NCI-H82 treated with DMSO at 0.1 percent for 48 hours (cell line): ENCODE results near the gene PTPRG.

Source experiments
- DNase-seq: peaks from one replicate; lab custom pipeline; 2025; ENCODE audit not compliant: unreplicated experiment; lab: John Stamatoyannopoulos, UW

Gene PTPRG

DNA sequence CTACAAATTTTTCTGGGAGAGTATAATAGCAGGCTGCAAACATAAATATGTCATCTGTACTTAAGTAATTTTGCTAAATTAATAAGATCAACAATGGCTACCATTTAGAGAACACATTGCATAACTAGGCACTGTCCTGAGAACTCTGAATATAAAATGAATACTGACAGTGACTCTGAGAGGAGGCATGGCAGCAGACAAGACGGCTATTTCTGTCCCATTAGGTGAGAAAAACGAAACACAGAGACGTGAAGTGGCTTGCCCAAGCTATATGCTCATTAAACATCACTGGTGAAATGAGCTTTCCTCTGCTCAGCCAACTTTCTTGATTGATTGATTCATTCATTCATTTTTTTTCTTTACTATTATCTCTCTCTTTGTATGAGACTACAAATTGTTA is 384.3 kb downstream of the PTPRG start:
- DNase-seq: no peak

DNA sequence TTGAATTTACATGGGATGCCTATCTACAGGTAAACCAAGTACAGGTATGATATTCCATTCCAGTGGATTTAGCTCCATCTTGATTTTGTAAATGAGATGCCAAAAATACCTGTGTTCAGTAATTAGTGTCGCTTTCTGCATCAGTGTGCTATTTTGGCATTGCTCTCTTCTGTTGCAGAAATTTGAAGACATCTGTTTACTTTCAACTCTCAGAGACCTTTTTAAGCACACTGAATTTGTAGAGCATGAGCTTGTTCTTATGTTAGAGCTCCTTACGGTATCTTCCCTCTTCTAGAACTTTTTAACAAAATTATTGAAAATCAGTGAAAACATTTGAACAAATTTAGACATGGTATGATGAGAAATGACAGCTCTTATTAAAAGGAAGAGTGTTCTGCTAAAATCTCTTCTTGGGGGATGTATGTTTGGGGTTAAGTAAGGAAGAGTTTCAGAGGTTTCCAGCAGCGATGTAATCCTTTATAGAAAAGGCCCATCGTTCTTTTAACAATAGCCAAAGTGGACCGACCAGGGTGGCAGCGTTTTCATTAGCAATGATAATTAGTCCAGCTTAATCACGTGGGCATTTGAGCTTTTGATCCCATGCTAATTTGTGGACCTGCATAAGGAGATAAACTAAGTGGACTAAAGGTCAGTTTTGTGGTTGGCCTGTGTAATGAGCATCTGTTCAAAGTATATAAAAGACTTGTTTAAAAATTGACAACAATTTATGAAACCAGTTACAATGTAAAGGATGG is 385.4 kb downstream of the PTPRG start:
- DNase-seq: no peak

DNA sequence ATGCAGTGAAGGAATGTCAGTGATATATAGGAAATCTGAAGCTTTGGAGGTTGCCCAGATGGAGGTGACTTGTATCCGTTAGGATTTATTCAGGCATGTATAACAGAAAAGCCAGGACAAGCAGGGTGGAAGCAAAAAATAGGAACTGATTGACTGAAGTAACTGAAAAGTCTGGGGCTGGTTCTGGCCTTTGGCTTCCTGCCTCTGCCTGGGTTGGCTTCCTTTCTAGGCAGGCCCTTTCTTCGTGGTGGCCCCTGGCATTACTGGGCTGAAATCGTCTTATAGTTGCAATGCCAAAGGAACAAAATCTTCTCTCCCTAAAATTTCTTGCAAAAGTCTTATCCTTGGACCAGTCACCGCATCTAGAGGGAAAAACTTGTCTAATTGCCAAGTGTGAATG is 386.1 kb downstream of the PTPRG start:
- DNase-seq: no peak

DNA sequence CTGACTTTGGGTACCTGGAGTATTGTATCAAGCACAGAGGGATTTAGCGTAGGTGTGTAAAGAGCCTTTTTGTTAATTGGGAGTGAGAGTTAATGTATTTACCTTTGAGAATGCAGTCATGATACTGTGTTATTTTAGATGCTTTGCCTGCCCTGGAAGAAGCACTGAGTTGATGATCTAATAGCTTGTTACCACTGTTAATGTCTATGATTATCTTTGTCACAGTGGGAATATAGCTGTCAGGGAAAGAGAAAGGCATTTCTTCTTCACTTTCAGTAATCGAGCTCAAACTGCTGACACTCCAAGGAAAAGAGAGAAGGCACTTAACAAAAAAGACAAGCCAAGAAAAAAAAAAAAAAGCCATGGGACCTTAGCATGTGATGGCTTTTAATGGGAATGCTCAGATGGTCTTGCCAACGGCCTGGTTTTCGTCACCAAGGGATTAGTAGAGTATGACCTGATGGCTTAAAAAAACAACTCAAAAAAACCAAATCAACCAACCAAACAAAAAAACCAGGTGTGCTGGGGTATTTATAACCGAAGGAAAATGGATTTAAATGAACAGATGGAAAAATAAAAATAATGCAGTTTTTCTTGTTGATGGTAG is 387.4 kb downstream of the PTPRG start:
- no peak for DNase-seq

DNA sequence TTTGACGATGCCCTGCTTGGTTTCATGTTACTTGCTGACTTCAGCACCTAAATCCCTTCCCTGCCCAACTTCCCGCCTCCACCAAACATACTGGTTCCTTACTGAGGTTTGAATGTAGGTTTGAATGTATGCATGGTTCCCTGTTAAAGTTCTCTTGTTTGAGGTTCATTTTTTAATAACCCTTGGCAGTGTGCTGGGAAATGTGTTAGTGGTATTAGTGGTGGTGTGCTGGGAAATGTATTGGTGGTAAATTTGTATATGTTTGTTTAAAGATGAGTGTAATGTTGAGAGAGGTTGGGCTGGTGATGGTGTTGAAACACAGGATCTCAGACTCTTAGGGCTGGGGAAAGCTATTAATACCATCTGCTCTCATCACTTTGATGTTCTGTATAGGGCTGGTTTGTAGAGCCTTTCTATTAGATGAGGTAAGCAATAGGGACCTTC is 392.7 kb downstream of the PTPRG start:
- no peak for DNase-seq

DNA sequence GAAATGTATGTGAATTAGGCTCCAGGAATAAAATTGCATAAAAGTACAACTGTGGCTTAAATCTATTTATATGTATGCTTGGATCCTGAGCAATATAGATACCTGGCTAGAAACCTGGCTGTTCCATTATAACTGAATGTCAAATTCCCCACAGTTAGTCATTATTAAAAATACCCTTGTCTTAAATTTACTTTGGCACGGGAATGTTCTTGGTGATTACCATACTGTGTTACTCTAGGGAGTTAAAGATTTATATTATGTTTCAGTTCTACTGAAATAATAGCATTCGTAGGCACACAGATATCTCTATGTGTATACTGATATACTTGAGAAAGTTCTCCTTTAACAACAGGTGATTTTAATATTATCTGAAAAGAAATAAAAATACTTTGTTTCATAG is 394.1 kb downstream of the PTPRG start:
- no peak for DNase-seq

DNA sequence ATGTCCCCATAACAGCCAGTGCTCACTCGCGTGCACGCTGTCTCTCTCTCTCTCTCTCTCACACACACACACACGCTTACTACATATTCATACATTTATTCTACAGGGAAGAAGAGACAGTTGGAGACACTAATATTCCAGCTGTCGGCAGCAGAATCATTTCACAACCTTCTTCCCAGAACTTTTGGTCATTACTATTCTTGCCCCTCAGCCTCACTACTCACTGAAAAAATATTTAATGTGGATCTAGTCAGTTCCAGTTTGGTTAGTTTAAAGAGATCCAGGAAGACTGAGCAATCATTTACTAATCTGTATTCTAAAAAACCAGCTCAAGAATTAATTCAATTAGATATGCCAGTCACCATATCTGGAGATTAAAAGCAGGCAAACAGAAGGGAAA is 394.9 kb downstream of the PTPRG start:
- no peak for DNase-seq

DNA sequence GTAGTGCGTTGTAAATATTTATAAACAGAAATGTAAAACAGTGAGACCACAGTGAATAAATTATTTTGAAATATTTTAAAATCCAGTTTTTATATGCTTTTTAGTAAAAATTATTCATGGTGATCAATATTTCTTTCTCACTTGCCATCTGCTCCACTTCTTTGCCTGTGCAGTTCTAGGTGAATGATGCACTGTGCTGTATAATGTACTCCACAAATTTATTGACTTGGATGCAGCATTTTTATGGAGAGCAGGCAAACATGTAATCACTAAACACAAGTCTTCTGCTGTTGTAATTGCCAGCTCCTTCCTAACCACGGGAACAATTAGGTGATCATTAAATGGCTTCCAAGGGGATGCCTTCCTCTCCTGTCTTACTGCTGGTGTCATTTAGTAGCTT is 395.9 kb downstream of the PTPRG start:
- DNase-seq: no peak

DNA sequence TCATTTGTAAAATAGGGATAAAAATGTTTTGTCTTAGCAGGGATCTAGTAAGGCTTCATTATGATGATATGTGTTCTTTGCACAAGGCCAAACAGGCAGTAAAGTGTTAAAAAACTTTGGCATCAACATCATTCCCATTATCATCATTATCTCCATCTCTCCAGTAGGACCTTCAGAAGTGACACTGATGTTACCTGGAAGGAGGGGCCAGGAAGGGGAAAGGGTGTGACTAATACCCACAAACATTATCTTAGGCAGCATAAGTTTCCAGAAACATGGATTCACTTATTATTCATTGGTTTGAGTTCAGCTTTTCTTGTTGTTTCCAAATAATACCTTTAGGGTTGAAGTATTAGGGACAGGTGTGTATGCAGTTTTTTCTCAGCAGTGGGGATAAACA is 399.6 kb downstream of the PTPRG start:
- DNase-seq: no peak

DNA sequence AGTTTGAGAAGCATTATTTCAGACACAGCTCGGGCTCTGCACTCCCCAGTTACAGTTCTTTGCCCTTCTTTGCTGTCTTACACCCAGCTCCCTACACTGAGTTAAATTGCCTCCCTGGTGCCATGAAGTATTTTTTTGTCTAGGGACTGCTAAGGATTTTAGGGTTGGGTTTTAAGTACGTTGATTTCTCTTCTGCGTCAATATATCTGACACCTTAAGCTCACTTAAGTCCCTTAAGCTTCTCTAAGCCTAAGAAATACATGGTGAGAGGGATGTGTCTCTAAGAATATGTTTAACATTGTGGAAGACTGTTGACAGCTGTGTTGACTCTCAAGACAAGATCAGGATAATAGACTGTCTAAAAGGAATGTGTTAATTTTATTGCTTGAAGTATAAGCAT is 400.5 kb downstream of the PTPRG start:
- DNase-seq: peak; percentile 89

DNA sequence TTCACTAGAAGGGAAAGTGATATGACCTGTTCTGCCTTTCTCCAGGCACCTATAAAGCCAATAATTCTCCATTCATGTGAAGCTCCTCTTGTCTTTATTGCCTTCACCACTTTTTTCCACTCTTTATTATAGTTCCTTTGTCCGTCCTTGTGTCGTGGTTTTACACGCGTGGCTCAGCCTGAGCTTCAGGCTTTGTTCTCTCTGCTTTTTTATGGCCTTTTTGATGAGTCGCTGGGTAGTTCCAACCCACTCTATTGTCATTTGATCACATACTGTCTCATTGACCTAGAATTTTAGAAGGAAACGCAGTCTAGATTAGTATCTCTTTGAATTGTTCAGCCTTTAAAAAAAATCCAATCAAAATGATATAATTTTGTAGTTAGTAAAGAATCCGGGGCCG is 403.2 kb downstream of the PTPRG start:
- no peak for DNase-seq

DNA sequence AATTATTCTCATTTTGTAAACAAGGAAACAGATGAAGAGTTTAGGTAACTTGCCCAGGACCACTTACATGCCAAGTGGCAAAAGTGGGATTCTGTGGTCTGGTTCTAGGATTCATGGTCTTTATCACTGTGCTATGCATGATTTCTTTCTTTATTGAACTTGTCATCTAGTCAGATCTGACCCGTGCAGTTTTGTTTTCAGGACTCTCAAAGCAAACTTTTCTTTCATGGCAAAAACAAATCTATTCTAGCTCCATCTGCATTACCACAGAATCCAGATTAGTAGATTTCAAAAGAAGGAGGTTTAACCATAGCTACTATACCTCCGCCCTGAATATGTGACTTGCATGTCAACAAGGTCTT is 404.4 kb downstream of the PTPRG start:
- DNase-seq: no peak

DNA sequence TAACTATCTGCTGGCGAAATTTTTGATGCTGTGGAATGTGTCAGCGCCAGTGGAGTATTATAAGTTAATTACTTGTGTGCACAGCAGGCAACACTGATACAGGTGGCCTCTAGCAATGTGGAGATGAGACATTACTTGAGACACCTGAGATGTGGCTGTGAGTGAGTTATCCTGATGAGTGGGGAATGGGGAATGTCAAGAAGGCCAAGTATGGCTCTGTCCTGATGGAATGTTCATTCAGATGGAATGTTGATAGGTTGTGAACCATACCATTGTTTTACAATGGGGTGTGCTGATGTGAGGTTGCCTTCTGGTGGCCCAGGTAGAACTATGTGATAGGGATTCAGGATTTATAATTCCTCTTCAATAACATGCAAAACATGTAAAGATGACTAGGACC is 404.8 kb downstream of the PTPRG start:
- DNase-seq: no peak

DNA sequence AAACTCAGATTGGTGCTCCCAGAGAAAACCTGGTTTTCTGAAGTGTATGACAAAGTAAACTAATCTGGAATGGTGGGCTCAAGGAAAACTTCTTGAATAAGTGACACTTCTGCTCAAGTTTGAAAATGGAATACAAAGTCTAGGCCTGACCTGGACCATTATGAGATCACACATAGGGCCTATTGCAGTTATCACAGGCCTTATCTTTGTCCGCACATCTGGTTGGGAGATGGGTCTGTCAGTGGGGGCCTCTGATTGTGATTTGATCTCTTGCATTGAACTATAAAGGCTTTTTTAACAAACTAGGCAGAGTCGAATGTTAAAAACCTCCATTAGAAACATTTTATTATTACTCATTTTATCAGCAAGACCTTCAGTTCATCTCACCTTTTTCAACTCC is 405.6 kb downstream of the PTPRG start:
- DNase-seq: no peak

DNA sequence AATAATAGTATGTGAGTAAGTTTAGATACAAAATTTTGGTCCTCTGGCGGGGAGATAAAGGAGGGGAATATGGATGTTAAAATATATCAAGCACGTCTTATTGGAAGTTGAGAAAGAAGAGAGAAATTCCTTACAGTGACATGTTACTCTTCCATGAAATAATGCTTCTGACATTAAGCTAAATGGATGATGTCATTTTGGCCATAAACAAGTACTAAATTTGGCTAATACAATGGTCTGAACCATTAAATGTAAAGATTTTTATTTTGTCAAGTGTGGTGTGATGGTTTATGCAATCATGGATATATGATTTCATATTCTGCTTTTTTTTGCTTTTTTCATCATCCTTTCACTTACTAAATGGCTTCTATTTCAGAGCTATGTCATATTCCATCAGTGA is 406.6 kb downstream of the PTPRG start:
- no peak for DNase-seq

DNA sequence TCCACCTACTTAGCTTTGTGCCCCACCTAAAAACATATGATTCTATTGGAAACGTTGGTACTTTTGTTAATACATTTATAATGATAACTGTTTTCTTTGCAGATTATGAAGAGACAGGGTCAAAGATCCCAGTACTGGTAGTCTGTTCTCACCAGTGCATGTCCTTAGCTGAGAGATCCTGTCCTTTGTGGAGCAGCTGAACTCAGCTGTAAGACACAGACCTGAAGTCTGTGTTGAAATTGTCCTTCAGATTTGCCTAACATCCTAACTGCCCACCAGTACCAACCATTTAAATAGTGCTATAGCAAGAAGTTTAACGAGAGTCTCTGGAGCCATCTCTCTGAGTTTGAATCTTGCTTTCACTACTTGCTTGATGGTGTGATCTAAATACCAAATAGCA is 413.3 kb downstream of the PTPRG start:
- no peak for DNase-seq

DNA sequence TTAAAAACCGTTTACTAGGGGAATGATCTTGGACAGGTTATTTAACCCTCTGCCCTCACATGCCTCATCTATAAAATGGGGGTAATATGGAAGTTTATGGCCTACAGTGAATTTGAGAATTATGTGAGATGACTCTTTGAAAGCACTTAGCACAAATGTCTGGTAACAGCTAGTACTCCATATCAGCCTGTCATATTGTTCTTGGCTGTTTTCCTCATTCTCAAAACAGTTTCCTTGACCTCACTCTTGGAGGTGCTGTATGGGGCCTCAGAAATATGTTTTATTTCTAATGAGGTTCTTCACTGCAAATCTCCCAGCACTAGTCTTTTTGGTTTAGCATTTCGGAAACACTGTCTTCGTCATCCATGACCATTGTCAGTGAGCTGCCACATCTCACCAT is 413.8 kb downstream of the PTPRG start:
- DNase-seq: no peak

DNA sequence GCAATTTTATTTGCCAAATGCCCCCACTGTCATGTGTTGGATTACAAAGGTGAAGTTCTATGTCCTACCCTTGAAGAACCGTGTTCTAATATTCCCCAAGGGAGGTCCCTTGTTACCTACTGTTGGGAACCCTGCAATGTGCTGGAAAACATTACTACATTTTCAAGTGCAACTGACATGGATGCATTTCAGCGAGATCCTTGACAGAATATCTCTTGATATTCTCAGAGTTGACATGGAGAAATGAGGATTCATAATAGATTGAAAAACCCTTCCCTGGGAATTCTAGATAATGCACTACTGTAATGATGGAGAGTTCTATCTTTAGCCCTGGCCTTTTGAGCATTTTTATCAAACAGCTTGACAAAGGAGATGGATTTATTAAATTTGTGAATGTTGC is 414.6 kb downstream of the PTPRG start:
- DNase-seq: no peak

DNA sequence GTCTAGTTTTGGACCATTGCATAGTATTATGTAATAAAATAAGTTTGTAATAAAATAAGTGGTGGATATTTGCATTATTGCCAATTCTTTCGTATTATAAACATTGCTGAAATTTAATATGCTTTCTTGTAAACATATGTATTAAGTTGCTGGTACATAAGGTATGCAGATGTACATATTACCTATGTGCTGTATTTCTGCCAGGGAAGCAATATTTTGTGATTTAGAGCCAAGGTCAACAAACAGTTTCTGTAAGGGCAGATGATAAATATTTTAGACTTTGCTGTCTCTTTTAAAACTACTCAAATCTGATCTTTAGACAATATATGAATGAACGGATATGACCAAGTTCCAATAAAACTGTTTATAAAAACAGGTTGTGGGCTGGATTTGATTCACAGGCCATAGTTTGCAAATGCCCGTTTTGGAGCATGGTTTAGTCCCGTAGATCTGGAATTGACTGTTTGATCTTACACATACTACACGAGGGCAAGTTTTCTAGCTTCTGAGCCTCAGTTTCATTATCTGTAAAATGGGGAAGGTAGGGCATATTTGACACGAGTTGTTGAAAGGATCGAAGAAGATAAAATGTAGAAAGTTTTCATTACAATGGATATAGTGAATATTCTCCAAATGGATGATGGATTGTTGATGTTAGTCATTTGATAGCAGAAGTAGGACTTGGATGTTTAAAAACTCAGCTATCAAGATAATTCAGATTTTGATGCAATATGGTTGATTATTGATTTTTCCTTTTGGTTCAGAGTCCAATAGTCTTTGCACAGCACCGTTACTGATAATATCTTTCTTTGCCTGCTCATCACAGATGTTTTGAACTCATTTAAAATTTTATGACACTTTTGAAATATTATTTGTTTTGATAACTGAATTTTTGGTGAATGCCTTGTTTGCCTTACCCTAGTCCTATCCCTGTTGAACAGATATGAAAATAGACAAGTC is 417.4 kb downstream of the PTPRG start:
- DNase-seq: no peak

DNA sequence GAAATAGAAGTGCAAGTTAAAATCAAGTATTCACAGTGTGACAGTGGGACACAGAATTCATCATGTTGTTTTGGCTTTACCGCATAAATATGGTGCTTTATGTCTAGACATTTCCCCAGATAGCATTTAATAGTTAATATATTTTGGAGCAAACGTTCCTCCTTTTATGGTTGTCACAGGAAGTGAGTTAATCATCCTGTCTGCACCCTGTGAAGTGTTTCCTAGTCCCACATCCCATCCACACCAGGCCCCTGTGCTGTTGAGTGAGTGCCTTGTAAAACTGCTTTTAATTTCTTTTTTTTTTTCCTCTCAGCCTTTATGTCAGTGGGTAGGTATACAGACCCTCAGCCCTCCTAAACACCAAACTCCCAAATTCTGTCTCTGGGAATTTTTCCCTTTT is 418.3 kb downstream of the PTPRG start:
- DNase-seq: no peak

DNA sequence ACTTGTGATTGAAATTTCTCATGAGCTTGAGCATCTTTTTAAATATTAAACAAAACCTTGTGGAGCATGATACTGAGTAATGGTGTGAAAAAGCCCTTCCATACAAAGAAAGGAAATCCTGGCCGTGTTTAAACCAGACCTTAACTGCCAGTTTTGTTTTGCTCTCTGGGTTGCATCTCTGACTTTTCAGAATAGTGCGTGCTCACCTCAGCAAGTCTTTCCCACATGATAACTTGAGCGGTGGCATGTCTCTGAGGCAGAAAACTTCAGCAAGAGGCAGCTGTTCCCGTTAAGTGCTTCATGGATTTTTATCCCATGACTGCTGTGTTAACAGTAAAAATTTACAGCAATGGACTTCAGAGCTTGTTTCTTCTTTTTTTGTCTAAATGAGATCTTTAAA is 418.7 kb downstream of the PTPRG start:
- no peak for DNase-seq

DNA sequence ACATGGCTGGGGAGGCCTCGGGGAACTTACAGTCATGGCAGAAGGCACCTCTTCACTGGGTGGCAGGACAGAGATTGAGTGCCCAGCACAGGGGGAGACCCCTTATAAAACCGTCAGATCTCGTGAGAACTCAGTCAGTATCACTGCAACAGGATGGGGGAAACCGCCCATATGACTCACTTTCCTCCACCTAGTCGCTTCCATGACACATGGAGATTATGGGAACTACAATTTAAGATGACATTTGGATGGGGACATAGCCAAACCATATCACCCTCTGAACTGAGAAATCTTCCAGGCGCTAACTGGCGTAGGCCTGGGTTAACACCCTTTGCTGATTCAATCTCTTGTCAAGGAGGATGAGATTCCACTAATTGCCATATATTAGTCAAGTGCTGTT is 419.7 kb downstream of the PTPRG start:
- DNase-seq: no peak
